ENCODE measurements around the gene ZNF438.
A peak's percentile ranks its signal among the peaks of the same experiment; 100 is the strongest.

Gene ZNF438

DNA sequence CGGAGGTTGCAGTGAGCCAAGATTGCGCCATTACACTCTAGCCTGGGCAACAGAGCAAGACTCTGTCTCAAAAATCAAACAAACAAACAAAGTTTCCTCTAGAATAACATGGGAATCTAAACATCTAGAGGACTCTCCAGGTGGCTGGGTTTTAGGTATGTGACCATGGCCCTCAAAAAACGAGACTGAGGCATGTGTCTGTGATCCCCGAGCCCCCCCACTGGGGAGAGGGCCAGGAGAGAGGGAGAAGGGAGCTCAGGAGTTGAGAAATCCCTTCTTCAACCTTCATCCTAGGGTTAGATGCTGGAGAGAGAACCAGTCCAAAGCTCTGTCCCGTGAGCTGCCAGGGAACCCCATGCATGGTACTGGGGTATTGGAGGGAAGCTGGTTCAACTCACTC, 214.1 kb downstream of the ZNF438 start:
- no peak for TF ChIP-seq EP300 (IDR thresholded peaks at IDR 0.05; ENCODE audit: borderline replicate concordance)
- TF ChIP-seq, protein P1, sequence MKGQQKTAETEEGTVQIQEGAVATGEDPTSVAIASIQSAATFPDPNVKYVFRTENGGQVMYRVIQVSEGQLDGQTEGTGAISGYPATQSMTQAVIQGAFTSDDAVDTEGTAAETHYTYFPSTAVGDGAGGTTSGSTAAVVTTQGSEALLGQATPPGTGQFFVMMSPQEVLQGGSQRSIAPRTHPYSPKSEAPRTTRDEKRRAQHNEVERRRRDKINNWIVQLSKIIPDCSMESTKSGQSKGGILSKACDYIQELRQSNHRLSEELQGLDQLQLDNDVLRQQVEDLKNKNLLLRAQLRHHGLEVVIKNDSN (IDR thresholded peaks at IDR 0.05) = no peak
- TF ChIP-seq EGR1 (IDR thresholded peaks at IDR 0.05) = no peak
- TF ChIP-seq, protein P2, sequence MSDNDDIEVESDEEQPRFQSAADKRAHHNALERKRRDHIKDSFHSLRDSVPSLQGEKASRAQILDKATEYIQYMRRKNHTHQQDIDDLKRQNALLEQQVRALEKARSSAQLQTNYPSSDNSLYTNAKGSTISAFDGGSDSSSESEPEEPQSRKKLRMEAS (IDR thresholded peaks at IDR 0.05) = no peak
- no peak for TF ChIP-seq CREB1 (IDR thresholded peaks at IDR 0.05; ENCODE audit: low read depth)
- TF ChIP-seq NFIC (IDR thresholded peaks at IDR 0.05) = no peak
- TF ChIP-seq ZBTB7A (IDR thresholded peaks at IDR 0.05; ENCODE audit: low read depth) = no peak
- TF ChIP-seq YY1 (IDR thresholded peaks at IDR 0.05; ENCODE audit: low read depth) = no peak

- TF ChIP-seq TCF12 (IDR thresholded peaks at IDR 0.05; ENCODE audit: low read depth) (no peak), YY1 (IDR thresholded peaks at IDR 0.05; ENCODE audit: low read depth) (no peak), FOXM1 (IDR thresholded peaks at IDR 0.05; ENCODE audit: borderline replicate concordance, low read depth) (no peak), EP300 (IDR thresholded peaks at IDR 0.05; ENCODE audit: borderline replicate concordance) (no peak), ZBTB7A (IDR thresholded peaks at IDR 0.05; ENCODE audit: low read depth) (no peak), EGR1 (IDR thresholded peaks at IDR 0.05) (no peak), CREB1 (IDR thresholded peaks at IDR 0.05; ENCODE audit: low read depth) (no peak), CEBPB (IDR thresholded peaks at IDR 0.05) (no peak), TEAD4 (IDR thresholded peaks at IDR 0.05) (no peak), NFIC (IDR thresholded peaks at IDR 0.05) (no peak), TAF1 (IDR thresholded peaks at IDR 0.05; ENCODE audit: low read depth) (no peak)
- TF ChIP-seq, protein P3, sequence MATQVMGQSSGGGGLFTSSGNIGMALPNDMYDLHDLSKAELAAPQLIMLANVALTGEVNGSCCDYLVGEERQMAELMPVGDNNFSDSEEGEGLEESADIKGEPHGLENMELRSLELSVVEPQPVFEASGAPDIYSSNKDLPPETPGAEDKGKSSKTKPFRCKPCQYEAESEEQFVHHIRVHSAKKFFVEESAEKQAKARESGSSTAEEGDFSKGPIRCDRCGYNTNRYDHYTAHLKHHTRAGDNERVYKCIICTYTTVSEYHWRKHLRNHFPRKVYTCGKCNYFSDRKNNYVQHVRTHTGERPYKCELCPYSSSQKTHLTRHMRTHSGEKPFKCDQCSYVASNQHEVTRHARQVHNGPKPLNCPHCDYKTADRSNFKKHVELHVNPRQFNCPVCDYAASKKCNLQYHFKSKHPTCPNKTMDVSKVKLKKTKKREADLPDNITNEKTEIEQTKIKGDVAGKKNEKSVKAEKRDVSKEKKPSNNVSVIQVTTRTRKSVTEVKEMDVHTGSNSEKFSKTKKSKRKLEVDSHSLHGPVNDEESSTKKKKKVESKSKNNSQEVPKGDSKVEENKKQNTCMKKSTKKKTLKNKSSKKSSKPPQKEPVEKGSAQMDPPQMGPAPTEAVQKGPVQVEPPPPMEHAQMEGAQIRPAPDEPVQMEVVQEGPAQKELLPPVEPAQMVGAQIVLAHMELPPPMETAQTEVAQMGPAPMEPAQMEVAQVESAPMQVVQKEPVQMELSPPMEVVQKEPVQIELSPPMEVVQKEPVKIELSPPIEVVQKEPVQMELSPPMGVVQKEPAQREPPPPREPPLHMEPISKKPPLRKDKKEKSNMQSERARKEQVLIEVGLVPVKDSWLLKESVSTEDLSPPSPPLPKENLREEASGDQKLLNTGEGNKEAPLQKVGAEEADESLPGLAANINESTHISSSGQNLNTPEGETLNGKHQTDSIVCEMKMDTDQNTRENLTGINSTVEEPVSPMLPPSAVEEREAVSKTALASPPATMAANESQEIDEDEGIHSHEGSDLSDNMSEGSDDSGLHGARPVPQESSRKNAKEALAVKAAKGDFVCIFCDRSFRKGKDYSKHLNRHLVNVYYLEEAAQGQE (IDR thresholded peaks at IDR 0.05; ENCODE audit: low read depth) = no peak
- TF ChIP-seq, protein P2 (IDR thresholded peaks at IDR 0.05) = no peak
Measured at GRCh38 chr10:30816820-30817171, 214.9 kb downstream of the ZNF438 start.

DNA sequence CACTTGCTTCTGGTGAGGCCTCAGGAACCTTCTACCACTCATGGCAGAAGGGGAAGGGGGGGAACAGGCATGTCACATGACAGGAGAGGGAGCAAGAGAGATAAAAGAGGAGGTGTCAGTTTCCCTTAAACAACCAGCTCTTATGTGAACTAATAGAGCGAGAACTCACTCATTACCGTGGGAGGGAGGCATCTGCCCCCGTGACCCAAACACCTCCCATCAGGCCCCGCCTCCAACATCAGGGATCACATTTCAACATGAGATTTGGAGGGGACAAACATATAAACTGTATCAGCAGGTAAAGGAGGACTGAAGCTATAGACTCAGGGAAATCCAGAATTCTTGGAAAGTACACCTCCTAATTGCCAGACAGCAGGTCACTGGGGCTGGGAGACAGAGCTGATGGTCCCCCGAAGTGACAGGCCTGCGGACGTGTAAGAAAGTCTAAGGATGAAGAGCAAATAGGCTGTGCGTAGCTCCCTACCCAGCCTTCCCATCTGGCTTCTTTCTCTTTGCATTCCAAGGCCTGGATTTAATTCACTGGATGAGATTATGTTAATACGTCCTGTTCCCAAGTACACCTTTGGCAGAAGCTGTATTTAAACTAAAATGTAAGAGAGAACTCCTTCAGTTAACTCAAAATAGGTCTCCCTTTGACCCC, 215.4 kb downstream of the ZNF438 start:
- TF ChIP-seq, protein P3 (IDR thresholded peaks at IDR 0.05; ENCODE audit: low read depth) = no peak
- TF ChIP-seq FOXM1 (IDR thresholded peaks at IDR 0.05; ENCODE audit: borderline replicate concordance, low read depth) = no peak
- TF ChIP-seq, protein P2 (IDR thresholded peaks at IDR 0.05) = no peak
- TF ChIP-seq, protein P1 (IDR thresholded peaks at IDR 0.05) = peak; percentile 66
- no peak for TF ChIP-seq ZBTB7A (IDR thresholded peaks at IDR 0.05; ENCODE audit: low read depth)
- TF ChIP-seq TEAD4 (IDR thresholded peaks at IDR 0.05) = no peak
- TF ChIP-seq TCF12 (IDR thresholded peaks at IDR 0.05; ENCODE audit: low read depth) = no peak
- TF ChIP-seq NFIC (IDR thresholded peaks at IDR 0.05) = no peak
- TF ChIP-seq TAF1 (IDR thresholded peaks at IDR 0.05; ENCODE audit: low read depth) = no peak

- TF ChIP-seq, protein P2 (IDR thresholded peaks at IDR 0.05) = no peak
- TF ChIP-seq TCF12 (IDR thresholded peaks at IDR 0.05; ENCODE audit: low read depth) = no peak
- TF ChIP-seq TAF1 (IDR thresholded peaks at IDR 0.05; ENCODE audit: low read depth) = no peak
- no peak for TF ChIP-seq TEAD4 (IDR thresholded peaks at IDR 0.05)
- no peak for TF ChIP-seq ZBTB7A (IDR thresholded peaks at IDR 0.05; ENCODE audit: low read depth)
- TF ChIP-seq FOXM1 (IDR thresholded peaks at IDR 0.05; ENCODE audit: borderline replicate concordance, low read depth) = no peak
- no peak for TF ChIP-seq CREB1 (IDR thresholded peaks at IDR 0.05; ENCODE audit: low read depth)
- TF ChIP-seq, protein P3 (IDR thresholded peaks at IDR 0.05; ENCODE audit: low read depth) = no peak
Measured at GRCh38 chr10:30813872-30814481, 217.7 kb downstream of the ZNF438 start.

Data from Ishikawa (cell line).